ENCODE measurements around the gene ITPR1.
"Not testable (repeated sequence)": the region's sequence is repeated elsewhere in the genome, so short reads cannot be mapped to it uniquely, and the experiment has no call there.

ITPR1 gene

DNA sequence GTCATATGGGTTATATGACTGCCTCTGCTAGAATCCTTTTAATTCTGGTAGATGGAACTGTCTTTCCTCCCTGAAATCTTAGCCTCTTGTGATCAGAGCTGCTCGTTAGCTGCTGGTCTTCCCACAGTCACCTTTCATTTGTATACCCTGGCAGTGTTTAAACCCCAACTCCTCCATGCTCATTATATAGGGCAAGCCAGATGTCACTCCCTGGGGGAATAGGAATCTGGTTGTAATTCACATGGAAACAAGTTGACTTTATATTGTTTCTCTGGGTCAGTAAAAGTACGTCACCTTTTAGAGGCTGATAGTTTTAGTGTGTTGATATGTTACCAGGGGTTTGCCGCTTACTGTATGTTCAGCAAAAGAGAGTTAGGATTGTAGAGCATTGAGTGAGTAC lies 103.5 kb downstream of the ITPR1 start:
- Histone ChIP-seq H3K9ac (ENCODE audit: low read length) (no peak overlapping the region), H3K4me2 (ENCODE audit: low read length) (no peak overlapping the region)

DNA sequence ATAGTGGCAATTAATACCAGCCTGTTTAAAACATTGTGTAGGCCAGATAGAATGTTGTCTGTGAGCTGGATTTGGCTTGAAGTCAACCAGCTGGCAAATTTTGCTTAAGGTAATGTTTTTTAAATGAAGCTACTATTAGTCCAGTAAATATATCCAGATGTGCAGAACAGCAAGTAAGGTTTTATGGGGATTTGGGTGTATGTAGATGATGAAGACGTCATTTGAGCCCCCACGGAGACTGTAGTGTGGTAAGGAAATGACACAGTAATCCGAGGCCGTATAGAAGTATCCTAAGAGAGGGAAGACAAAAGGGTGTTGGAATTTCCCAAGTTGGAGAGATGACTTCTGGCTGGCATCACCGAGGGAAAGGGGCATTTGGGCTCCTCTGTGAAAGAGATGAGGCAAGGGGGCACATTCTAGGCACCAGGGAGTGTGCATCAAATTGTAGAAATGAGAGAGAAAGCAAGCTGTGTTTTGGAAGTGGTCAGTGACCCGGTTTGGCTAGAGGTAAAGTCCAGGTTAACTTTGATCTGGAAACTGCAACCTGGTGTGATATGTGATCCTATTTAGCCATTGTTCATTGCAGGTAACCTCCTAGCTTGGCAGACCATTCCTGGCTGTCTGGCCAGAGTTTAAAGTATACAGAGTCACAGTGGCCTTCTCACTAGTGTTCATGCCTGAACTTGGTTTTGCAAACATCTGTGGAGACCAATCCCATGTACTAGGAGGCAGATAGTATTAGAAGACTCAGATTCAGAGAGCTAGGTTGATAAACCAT lies 104.2 kb downstream of the ITPR1 start:
- H3K9me3 ChIP-seq (ENCODE audit: low read length) = no peaks in the 10 kb centered on the region; the same call in 1 of the 2 replicates

More for the DNA sequence above, 103.5 kb downstream of the ITPR1 start:
- no peak for TF ChIP-seq EZH2 (IDR thresholded peaks at IDR 0.05; ENCODE audit: borderline replicate concordance, low read length)
- TF ChIP-seq, protein P1, sequence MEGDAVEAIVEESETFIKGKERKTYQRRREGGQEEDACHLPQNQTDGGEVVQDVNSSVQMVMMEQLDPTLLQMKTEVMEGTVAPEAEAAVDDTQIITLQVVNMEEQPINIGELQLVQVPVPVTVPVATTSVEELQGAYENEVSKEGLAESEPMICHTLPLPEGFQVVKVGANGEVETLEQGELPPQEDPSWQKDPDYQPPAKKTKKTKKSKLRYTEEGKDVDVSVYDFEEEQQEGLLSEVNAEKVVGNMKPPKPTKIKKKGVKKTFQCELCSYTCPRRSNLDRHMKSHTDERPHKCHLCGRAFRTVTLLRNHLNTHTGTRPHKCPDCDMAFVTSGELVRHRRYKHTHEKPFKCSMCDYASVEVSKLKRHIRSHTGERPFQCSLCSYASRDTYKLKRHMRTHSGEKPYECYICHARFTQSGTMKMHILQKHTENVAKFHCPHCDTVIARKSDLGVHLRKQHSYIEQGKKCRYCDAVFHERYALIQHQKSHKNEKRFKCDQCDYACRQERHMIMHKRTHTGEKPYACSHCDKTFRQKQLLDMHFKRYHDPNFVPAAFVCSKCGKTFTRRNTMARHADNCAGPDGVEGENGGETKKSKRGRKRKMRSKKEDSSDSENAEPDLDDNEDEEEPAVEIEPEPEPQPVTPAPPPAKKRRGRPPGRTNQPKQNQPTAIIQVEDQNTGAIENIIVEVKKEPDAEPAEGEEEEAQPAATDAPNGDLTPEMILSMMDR (IDR thresholded peaks at IDR 0.05; ENCODE audit: low read length) = no peak
- Histone ChIP-seq H3K4me1 (ENCODE audit: insufficient read depth, low read length, severe bottlenecking) (no peaks in the 10 kb centered on the region), H4K20me1 (ENCODE audit: insufficient read depth, low read length) (no peaks in the 10 kb centered on the region), H3K27me3 (ENCODE audit: insufficient read depth, low read length) (no peaks in the 10 kb centered on the region), H3K9me2 (ENCODE audit: low read depth, low read length) (no peaks in the 10 kb centered on the region), H3K9me3 (ENCODE audit: low read length) (no peaks in the 10 kb centered on the region; the same call in 1 of the 2 replicates), H3K36me3 (ENCODE audit: insufficient read depth, low read length) (no peaks in the 10 kb centered on the region), H3K27ac (ENCODE audit: low read depth, low read length, poor library complexity, severe bottlenecking) (no peak overlapping the region), H2AFZ (ENCODE audit: low read length) (no peak overlapping the region), H3F3A (ENCODE audit: insufficient read depth, low read length) (no peaks in the 10 kb centered on the region), H3K79me2 (ENCODE audit: insufficient read depth, low read length) (no peaks in the 10 kb centered on the region), H3K4me3 (ENCODE audit: low read depth, low read length, poor library complexity, severe bottlenecking) (no peak overlapping the region)

DNA sequence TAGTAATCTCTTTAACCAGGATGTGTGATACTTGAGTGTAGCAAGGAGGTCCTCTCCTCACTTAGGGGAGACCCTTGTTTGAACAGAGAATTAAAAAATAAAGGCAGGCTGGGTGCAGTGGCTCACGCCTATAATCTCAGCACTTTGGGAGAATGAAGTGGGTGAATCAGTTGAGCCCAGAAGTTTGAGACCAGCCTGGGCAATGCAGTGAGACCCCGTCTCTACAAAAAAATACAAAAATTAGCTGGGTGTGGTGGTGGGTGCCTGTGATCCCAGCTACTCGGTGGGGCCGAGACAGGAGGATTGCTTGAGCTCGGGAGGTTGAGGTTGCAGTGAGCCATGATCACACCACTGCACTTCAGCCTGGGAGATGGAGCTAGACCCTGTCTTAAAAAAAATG lies 105.1 kb downstream of the ITPR1 start:
- H3K36me3 ChIP-seq (ENCODE audit: insufficient read depth, low read length); H3K9ac ChIP-seq (ENCODE audit: low read length); H3K9me3 ChIP-seq (ENCODE audit: low read length); H3K4me1 ChIP-seq (ENCODE audit: insufficient read depth, low read length, severe bottlenecking); H3K9me2 ChIP-seq (ENCODE audit: low read depth, low read length); H3K27me3 ChIP-seq (ENCODE audit: insufficient read depth, low read length); H3K4me3 ChIP-seq (ENCODE audit: low read depth, low read length, poor library complexity, severe bottlenecking); H3K4me2 ChIP-seq (ENCODE audit: low read length); H3K79me2 ChIP-seq (ENCODE audit: insufficient read depth, low read length); H2AFZ ChIP-seq (ENCODE audit: low read length); H3F3A ChIP-seq (ENCODE audit: insufficient read depth, low read length); H4K20me1 ChIP-seq (ENCODE audit: insufficient read depth, low read length); H3K27ac ChIP-seq (ENCODE audit: low read depth, low read length, poor library complexity, severe bottlenecking): not testable (repeated sequence)

More for the DNA sequence above, 104.2 kb downstream of the ITPR1 start:
- Histone ChIP-seq H3K79me2 (ENCODE audit: insufficient read depth, low read length) (no peaks in the 10 kb centered on the region), H3K9ac (ENCODE audit: low read length) (no peak overlapping the region), H3K4me1 (ENCODE audit: insufficient read depth, low read length, severe bottlenecking) (no peaks in the 10 kb centered on the region), H3K27ac (ENCODE audit: low read depth, low read length, poor library complexity, severe bottlenecking) (no peak overlapping the region), H2AFZ (ENCODE audit: low read length) (no peak overlapping the region), H3K27me3 (ENCODE audit: insufficient read depth, low read length) (no peaks in the 10 kb centered on the region), H3K4me3 (ENCODE audit: low read depth, low read length, poor library complexity, severe bottlenecking) (no peak overlapping the region), H3F3A (ENCODE audit: insufficient read depth, low read length) (no peaks in the 10 kb centered on the region), H4K20me1 (ENCODE audit: insufficient read depth, low read length) (no peaks in the 10 kb centered on the region), H3K36me3 (ENCODE audit: insufficient read depth, low read length) (no peaks in the 10 kb centered on the region), H3K4me2 (ENCODE audit: low read length) (no peak overlapping the region), H3K9me2 (ENCODE audit: low read depth, low read length) (no peaks in the 10 kb centered on the region)
- TF ChIP-seq EZH2 (IDR thresholded peaks at IDR 0.05; ENCODE audit: borderline replicate concordance, low read length) = no peak
- TF ChIP-seq, protein P1 (IDR thresholded peaks at IDR 0.05; ENCODE audit: low read length) = no peak

DNA sequence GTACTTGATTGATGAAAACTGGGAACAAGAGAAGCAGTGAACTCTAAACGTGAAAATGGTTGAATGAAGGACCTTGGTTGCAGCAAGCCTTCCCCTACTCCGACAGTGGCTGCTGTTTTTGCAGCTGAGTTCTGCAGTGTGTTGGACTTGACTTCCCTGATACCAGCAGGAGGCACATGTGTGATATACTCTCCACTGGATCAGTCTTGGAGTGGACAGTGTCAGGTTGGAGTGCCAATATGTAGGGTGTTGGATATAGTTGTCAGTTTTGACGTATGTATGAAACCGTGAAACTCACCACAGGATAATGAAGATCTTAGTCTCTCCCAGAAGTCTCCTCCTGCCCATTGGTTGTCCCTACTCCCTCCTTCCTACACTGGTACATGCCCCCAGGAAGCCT lies 106.5 kb downstream of the ITPR1 start:
- Histone ChIP-seq H3K36me3 (ENCODE audit: insufficient read depth, low read length) (no peaks in the 10 kb centered on the region), H3F3A (ENCODE audit: insufficient read depth, low read length) (no peaks in the 10 kb centered on the region), H3K27me3 (ENCODE audit: insufficient read depth, low read length) (no peaks in the 10 kb centered on the region), H4K20me1 (ENCODE audit: insufficient read depth, low read length) (no peaks in the 10 kb centered on the region), H3K4me3 (ENCODE audit: low read depth, low read length, poor library complexity, severe bottlenecking) (no peak overlapping the region), H3K9me2 (ENCODE audit: low read depth, low read length) (no peaks in the 10 kb centered on the region), H3K4me2 (ENCODE audit: low read length) (no peak overlapping the region), H3K9me3 (ENCODE audit: low read length) (no peaks in the 10 kb centered on the region; the same call in 1 of the 2 replicates), H3K4me1 (ENCODE audit: insufficient read depth, low read length, severe bottlenecking) (no peaks in the 10 kb centered on the region), H3K27ac (ENCODE audit: low read depth, low read length, poor library complexity, severe bottlenecking) (no peak overlapping the region), H2AFZ (ENCODE audit: low read length) (no peak overlapping the region), H3K9ac (ENCODE audit: low read length) (no peak overlapping the region), H3K79me2 (ENCODE audit: insufficient read depth, low read length) (no peaks in the 10 kb centered on the region)
- TF ChIP-seq, protein P1 (IDR thresholded peaks at IDR 0.05; ENCODE audit: low read length) = no peak
- no peak for TF ChIP-seq EZH2 (IDR thresholded peaks at IDR 0.05; ENCODE audit: borderline replicate concordance, low read length)
